Neural cell (in vitro differentiated cells): ENCODE measurements around the gene CARS2. TPM values are rescaled to one million over a fixed set of nuclear protein-coding genes. Genes with fewer than 3 reads are reported as not detected.

Source experiments
- H2AFZ ChIP-seq: fragments of 200-600, 300-800 bp; sonication (generic), shearing (Covaris generic); 2 replicates; pipeline ENCODE4 v1.6.0; 2014; ENCODE audit warnings: low read depth, mild to moderate bottlenecking, antibody characterized with exemption, low read length, moderate library complexity
- H3F3A ChIP-seq: fragments of 200-600 bp; shearing (Covaris generic); 2 replicates; pipeline ENCODE4 v1.6.1; 2016; ENCODE audit warnings: mild to moderate bottlenecking, moderate library complexity, mixed read lengths, antibody characterized with exemption, low read length; ENCODE audit not compliant: insufficient read depth, poor library complexity, severe bottlenecking
- H3K27ac ChIP-seq: fragments of 200-600, 300-800 bp; sonication (generic), shearing (Covaris generic); 2 replicates; pipeline ENCODE4 v1.5.1; 2014; ENCODE audit warnings: mild to moderate bottlenecking, low read length, moderate library complexity
- H3K27me3 ChIP-seq: fragments of 300-800, 200-600 bp; sonication (generic), shearing (Covaris generic); 2 replicates; pipeline ENCODE4 v1.6.0; 2014; ENCODE audit warnings: mild to moderate bottlenecking, low read depth, low read length, moderate library complexity; ENCODE audit not compliant: insufficient read depth
- H3K36me3 ChIP-seq: fragments of 300-800, 200-600 bp; sonication (generic), shearing (Covaris generic); 2 replicates; pipeline ENCODE4 v1.5.1; 2014; ENCODE audit warnings: mild to moderate bottlenecking, antibody characterized with exemption, low read length, moderate library complexity; ENCODE audit not compliant: insufficient read depth
- H3K4me2 ChIP-seq: fragments of 300-800, 200-600 bp; sonication (generic), shearing (Covaris generic); 2 replicates; pipeline ENCODE4 v1.6.0; 2014; ENCODE audit warnings: mild to moderate bottlenecking, low read length
- H3K4me3 ChIP-seq: fragments of 300-800, 200-600 bp; sonication (generic), shearing (Covaris generic); 2 replicates; pipeline ENCODE4 v1.5.1; 2014; ENCODE audit warnings: mild to moderate bottlenecking, low read length, moderate library complexity
- H3K79me2 ChIP-seq: fragments of 200-600 bp; shearing (Covaris generic); replicated peaks from 2 replicates; pipeline ENCODE4 v1.6.0; 2014; ENCODE audit warnings: mild to moderate bottlenecking, low read length, moderate library complexity; ENCODE audit not compliant: insufficient read depth
- H3K9ac ChIP-seq: fragments of 300-800, 200-600 bp; sonication (generic), shearing (Covaris generic); 2 replicates; pipeline ENCODE4 v1.6.1; 2016; ENCODE audit warnings: mild to moderate bottlenecking, low read length, mixed read lengths
- H3K9me2 ChIP-seq: fragments of 200-600 bp; shearing (Covaris generic); 2 replicates; pipeline ENCODE4 v1.6.1; 2016; ENCODE audit warnings: mild to moderate bottlenecking, low read length, mixed read lengths; ENCODE audit not compliant: insufficient read depth
- H3K9me3 ChIP-seq: fragments of 200-600, 300-800 bp; sonication (generic), shearing (Covaris generic); 2 replicates; pipeline ENCODE4 v1.6.1; 2016; ENCODE audit warnings: mild to moderate bottlenecking, mixed run types, low read length, moderate library complexity, mixed read lengths
- H4K20me1 ChIP-seq: fragments of 200-600 bp; shearing (Covaris generic); 2 replicates; pipeline ENCODE4 v1.6.1; 2016; ENCODE audit warnings: mild to moderate bottlenecking, mixed run types; ENCODE audit not compliant: insufficient read depth
- EP300 ChIP-seq: fragments of 450-650 bp; conservative IDR thresholded peaks from 2 replicates; pipeline ENCODE4 v1.6.1; 2014; ENCODE audit warnings: antibody characterized with exemption, mild to moderate bottlenecking, moderate library complexity; ENCODE audit not compliant: poor library complexity, severe bottlenecking
- EZH2 ChIP-seq: fragments of 200-600, 300-800 bp; shearing (Covaris generic), sonication (generic); IDR thresholded peaks from 2 replicates; pipeline ENCODE4 v1.6.1; 2014; ENCODE audit warnings: antibody characterized with exemption, low read length, borderline replicate concordance, mild to moderate bottlenecking; ENCODE audit not compliant: insufficient read depth, poor library complexity, severe bottlenecking
- MXI1 ChIP-seq: fragments of 450-650 bp; conservative IDR thresholded peaks from 2 replicates; pipeline ENCODE4 v1.6.1; 2014; ENCODE audit warnings: antibody characterized with exemption, mild to moderate bottlenecking; ENCODE audit not compliant: poor library complexity, severe bottlenecking
- POLR2AphosphoS5 ChIP-seq: IDR thresholded peaks from 2 replicates; pipeline ENCODE4 v1.6.1; 2012
- RAD21 ChIP-seq: fragments of 450-650 bp; conservative IDR thresholded peaks from 2 replicates; pipeline ENCODE4 v1.6.1; 2014; ENCODE audit warnings: antibody characterized with exemption, mild to moderate bottlenecking, moderate library complexity
- SMC3 ChIP-seq: fragments of 450-650 bp; conservative IDR thresholded peaks from 2 replicates; pipeline ENCODE4 v1.6.1; 2014; ENCODE audit warnings: antibody characterized with exemption, mild to moderate bottlenecking, moderate library complexity; ENCODE audit not compliant: poor library complexity
- TAF1 ChIP-seq: IDR thresholded peaks from 2 replicates; pipeline ENCODE4 v1.6.1; 2012; ENCODE audit warnings: low read depth
- polyA plus RNA-seq: library from polyadenylated mRNA; depleted of rRNA; stranded (reverse); fragments of >200 nt; gene quantifications from 2 replicates; pipeline ENCODE4 v1.2.3, GENCODE V29; 2014
- TF ChIP-seq, protein P1 (sequence below): fragments of 450-650 bp; IDR thresholded peaks from 2 replicates; pipeline ENCODE4 v1.5.1; 2014; ENCODE audit warnings: antibody characterized with exemption, mild to moderate bottlenecking, moderate library complexity; ENCODE audit not compliant: poor library complexity, severe bottlenecking
- TF ChIP-seq, protein P2 (sequence below): IDR thresholded peaks from 2 replicates; pipeline ENCODE4 v1.6.1; 2012; ENCODE audit warnings: borderline replicate concordance

CARS2 gene
- polyA plus RNA-seq, 1 donor from 2014 or later, result 92.2 TPM

DNA sequence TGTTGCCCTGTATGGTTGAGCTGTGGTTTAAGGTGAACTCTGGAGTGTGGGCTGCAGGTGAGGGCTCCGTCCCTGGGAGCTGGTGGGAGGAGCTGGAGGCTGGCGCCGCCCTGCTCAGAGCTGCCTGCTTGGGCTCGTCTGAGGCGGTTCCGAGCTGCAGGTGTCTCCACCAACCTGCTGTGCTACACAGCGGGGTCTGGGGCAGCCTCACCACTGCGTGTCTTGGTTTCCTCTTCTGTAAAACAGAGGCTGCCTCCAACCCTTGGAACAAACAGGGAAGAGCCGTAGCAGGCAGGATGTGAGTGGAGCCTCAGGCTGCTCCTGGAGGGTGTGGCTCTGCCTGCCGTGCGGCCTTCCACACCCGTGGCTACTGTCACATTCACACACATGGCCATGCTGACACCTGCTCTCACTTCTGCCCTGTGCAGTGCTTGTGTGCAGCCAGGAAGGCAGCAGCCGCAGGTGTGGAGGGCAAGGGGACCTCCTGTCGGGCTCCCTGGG lies 69.2 kb downstream of the CARS2 start:
- H3K36me3 ChIP-seq, result no peaks in the 10 kb centered on the region
- no peaks in the 10 kb centered on the region for H3K9me3 ChIP-seq

DNA sequence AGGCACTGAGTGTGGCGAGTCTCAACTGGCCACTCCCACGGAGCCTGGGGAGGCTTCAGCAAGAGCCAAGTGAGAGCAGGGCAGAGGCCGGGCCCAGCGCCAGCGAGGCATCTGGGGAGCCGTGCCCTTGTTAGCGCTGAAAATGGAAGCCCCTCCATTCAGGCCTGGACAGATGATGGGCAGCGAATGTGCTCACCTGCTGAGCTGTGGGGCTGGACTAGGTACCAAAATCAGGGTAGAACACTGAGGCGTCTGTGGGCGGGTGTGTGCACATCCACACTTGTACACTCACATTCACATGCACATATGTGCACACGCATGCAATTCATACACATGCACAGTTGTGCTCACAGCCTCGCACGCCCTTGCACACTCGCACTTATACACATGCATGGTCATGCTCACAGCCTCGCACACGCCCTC lies 69.9 kb downstream of the CARS2 start:
- Histone ChIP-seq H4K20me1 (no peaks in the 10 kb centered on the region), H3K4me3 (no peak overlapping the region), H3K27ac (no peak overlapping the region)

More for the DNA sequence above, 69.2 kb downstream of the CARS2 start:
- H3K4me2 ChIP-seq, result no peak overlapping the region
- TF ChIP-seq SMC3 (no peak), EZH2 (no peak), RAD21 (no peak), EP300 (no peak), POLR2AphosphoS5 (no peak), TAF1 (no peak), MXI1 (no peak)
- TF ChIP-seq, protein P1, sequence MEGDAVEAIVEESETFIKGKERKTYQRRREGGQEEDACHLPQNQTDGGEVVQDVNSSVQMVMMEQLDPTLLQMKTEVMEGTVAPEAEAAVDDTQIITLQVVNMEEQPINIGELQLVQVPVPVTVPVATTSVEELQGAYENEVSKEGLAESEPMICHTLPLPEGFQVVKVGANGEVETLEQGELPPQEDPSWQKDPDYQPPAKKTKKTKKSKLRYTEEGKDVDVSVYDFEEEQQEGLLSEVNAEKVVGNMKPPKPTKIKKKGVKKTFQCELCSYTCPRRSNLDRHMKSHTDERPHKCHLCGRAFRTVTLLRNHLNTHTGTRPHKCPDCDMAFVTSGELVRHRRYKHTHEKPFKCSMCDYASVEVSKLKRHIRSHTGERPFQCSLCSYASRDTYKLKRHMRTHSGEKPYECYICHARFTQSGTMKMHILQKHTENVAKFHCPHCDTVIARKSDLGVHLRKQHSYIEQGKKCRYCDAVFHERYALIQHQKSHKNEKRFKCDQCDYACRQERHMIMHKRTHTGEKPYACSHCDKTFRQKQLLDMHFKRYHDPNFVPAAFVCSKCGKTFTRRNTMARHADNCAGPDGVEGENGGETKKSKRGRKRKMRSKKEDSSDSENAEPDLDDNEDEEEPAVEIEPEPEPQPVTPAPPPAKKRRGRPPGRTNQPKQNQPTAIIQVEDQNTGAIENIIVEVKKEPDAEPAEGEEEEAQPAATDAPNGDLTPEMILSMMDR, result no peak
- TF ChIP-seq, protein P2, sequence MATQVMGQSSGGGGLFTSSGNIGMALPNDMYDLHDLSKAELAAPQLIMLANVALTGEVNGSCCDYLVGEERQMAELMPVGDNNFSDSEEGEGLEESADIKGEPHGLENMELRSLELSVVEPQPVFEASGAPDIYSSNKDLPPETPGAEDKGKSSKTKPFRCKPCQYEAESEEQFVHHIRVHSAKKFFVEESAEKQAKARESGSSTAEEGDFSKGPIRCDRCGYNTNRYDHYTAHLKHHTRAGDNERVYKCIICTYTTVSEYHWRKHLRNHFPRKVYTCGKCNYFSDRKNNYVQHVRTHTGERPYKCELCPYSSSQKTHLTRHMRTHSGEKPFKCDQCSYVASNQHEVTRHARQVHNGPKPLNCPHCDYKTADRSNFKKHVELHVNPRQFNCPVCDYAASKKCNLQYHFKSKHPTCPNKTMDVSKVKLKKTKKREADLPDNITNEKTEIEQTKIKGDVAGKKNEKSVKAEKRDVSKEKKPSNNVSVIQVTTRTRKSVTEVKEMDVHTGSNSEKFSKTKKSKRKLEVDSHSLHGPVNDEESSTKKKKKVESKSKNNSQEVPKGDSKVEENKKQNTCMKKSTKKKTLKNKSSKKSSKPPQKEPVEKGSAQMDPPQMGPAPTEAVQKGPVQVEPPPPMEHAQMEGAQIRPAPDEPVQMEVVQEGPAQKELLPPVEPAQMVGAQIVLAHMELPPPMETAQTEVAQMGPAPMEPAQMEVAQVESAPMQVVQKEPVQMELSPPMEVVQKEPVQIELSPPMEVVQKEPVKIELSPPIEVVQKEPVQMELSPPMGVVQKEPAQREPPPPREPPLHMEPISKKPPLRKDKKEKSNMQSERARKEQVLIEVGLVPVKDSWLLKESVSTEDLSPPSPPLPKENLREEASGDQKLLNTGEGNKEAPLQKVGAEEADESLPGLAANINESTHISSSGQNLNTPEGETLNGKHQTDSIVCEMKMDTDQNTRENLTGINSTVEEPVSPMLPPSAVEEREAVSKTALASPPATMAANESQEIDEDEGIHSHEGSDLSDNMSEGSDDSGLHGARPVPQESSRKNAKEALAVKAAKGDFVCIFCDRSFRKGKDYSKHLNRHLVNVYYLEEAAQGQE, result no peak
- H3K9ac ChIP-seq, result no peak overlapping the region
- no peaks in the 10 kb centered on the region for H3F3A ChIP-seq
- H3K79me2 ChIP-seq, result no peaks in the 10 kb centered on the region
- H3K9me2 ChIP-seq, result no peaks in the 10 kb centered on the region
- no peak overlapping the region for H3K27ac ChIP-seq
- H4K20me1 ChIP-seq, result no peaks in the 10 kb centered on the region
- H2AFZ ChIP-seq, result no peak overlapping the region
- H3K27me3 ChIP-seq, result no peaks in the 10 kb centered on the region
- H3K4me3 ChIP-seq, result no peak overlapping the region

More for the DNA sequence above, 69.9 kb downstream of the CARS2 start:
- Histone ChIP-seq H3K36me3 (no peaks in the 10 kb centered on the region), H3K9ac (no peak overlapping the region), H3K79me2 (no peaks in the 10 kb centered on the region), H3K4me2 (no peak overlapping the region), H3K9me3 (no peaks in the 10 kb centered on the region), H3K27me3 (no peaks in the 10 kb centered on the region), H3K9me2 (no peaks in the 10 kb centered on the region), H3F3A (no peaks in the 10 kb centered on the region), H2AFZ (no peak overlapping the region)
- TF ChIP-seq TAF1, result no peak
- no peak for TF ChIP-seq EZH2
- no peak for TF ChIP-seq MXI1
- no peak for TF ChIP-seq RAD21
- no peak for TF ChIP-seq SMC3
- no peak for TF ChIP-seq POLR2AphosphoS5
- no peak for TF ChIP-seq EP300
- TF ChIP-seq, protein P2, result no peak
- TF ChIP-seq, protein P1, result no peak
